ENCODE results near the gene MED8.

DNA sequence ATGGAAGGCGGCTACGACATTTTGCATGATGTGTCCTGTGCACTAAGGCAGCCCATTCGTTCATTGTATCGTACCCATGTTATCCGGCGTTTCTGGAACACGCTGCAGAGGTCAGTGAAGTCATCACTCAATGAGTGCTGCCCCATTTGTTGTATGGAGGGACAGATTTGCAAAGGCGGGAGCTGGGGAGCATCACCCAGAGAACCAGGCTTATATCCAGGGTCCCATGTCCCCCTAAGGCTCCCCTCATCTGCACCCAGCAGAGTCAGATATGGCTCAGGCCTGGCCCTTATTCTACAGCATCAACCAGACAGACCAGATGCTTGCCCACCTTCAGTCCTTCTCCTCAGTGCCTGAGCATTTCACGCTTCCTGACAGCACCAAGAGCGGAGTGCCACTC is 31.3 kb upstream of the MED8 start:
- TF ChIP-seq, protein P1, sequence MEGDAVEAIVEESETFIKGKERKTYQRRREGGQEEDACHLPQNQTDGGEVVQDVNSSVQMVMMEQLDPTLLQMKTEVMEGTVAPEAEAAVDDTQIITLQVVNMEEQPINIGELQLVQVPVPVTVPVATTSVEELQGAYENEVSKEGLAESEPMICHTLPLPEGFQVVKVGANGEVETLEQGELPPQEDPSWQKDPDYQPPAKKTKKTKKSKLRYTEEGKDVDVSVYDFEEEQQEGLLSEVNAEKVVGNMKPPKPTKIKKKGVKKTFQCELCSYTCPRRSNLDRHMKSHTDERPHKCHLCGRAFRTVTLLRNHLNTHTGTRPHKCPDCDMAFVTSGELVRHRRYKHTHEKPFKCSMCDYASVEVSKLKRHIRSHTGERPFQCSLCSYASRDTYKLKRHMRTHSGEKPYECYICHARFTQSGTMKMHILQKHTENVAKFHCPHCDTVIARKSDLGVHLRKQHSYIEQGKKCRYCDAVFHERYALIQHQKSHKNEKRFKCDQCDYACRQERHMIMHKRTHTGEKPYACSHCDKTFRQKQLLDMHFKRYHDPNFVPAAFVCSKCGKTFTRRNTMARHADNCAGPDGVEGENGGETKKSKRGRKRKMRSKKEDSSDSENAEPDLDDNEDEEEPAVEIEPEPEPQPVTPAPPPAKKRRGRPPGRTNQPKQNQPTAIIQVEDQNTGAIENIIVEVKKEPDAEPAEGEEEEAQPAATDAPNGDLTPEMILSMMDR (conservative IDR thresholded peaks at IDR 0.05 in 1 of 2, IDR thresholded peaks at IDR 0.05 in 1 of 2; ENCODE audit: low read depth in 1 of 2, low read length in 2 of 2) = no peak
- TF ChIP-seq EZH2 (IDR thresholded peaks at IDR 0.05; ENCODE audit: low read length, missing control alignments) = no peak
